Transverse colon (tissue), 4 donors: ENCODE measurements around the gene NEDD4L. TPM values are rescaled to one million over a fixed set of nuclear protein-coding genes. Genes with fewer than 3 reads are reported as not detected.
A peak's percentile ranks its signal among the peaks of the same experiment; 100 is the strongest.

Experiments
- DNase-seq: peaks from one replicate; pipeline ENCODE4 v3.0.0-alpha.2; 2019
- H3K27ac ChIP-seq, 4 donors: fragments of 200-600 bp; sonication (generic); 2 replicates each; pipeline ENCODE4 v1.5.1; 2016 to 2018; ENCODE audit warnings: inconsistent platforms in 4 of 4
- H3K27me3 ChIP-seq: fragments of 200-600 bp; sonication (generic); 2 replicates; pipeline ENCODE4 v1.5.1; 2017; ENCODE audit warnings: inconsistent platforms
- H3K36me3 ChIP-seq, 4 donors: fragments of 200-600 bp; sonication (generic); 2 replicates each; pipeline ENCODE4 v1.5.1; 2017 to 2019; ENCODE audit warnings: inconsistent platforms in 4 of 4
- H3K4me1 ChIP-seq, 4 donors: fragments of 200-600 bp; sonication (generic); 2 replicates each; pipeline ENCODE4 v1.5.1; 2017 to 2020; ENCODE audit warnings: inconsistent platforms in 4 of 4
- H3K4me3 ChIP-seq, 4 donors: fragments of 200-600 bp; sonication (generic); 1 replicate in 1 of 4; 2 replicates in 3 of 4; pipeline versions ENCODE4 v1.5.1 to v1.6.1; 2017 to 2019; ENCODE audit warnings: inconsistent platforms in 4 of 4
- H3K9me3 ChIP-seq, 2 donors: fragments of 200-600 bp; sonication (generic); 2 replicates each; pipeline ENCODE4 v1.5.1; 2017 to 2019; ENCODE audit warnings: inconsistent platforms in 2 of 2
- CTCF ChIP-seq, 5 experiments: fragments of 200-600 bp in 3 of 5; fragments of 450-650 bp in 2 of 5; sonication (generic) in 3 of 5; IDR thresholded peaks; 1 replicate in 2 of 5; 2 replicates in 3 of 5; pipeline ENCODE4 v1.5.1; 2016 to 2017; ENCODE audit warnings: antibody characterized with exemption in 5 of 5, inconsistent platforms in 3 of 5, mild to moderate bottlenecking in 2 of 5, moderate library complexity in 1 of 5
- EP300 ChIP-seq: sonication (generic); formaldehyde crosslinking; IDR thresholded peaks from one replicate; pipeline ENCODE4 v1.6.1; 2017; ENCODE audit warnings: antibody characterized with exemption, low read depth
- POLR2A ChIP-seq: fragments of 450-650 bp; IDR thresholded peaks from one replicate; pipeline ENCODE4 v1.6.1; 2016; ENCODE audit warnings: antibody characterized with exemption, mild to moderate bottlenecking, moderate library complexity
- POLR2AphosphoS5 ChIP-seq, 3 donors: sonication (generic); formaldehyde crosslinking; IDR thresholded peaks; one replicate each; pipeline ENCODE4 v1.6.1; 2016; ENCODE audit warnings: antibody characterized with exemption in 3 of 3
- WGBS, 2 donors: methylation state at CpG; one replicate each; pipeline ENCODE4 v1.1.5; 2018; ENCODE audit warnings: low coverage in 1 of 2; 5-methylcytosine and 5-hydroxymethylcytosine counted together
- in situ Hi-C, 4 donors: fragments of 200-750 bp; cut with MboI; loops; one replicate each; pipeline versions ENCODE4 v1.15.0 to v1.15.1; 2017; ENCODE audit warnings: low sequenced_read_pairs in 3 of 4, low pct_ligation_motif_present in 1 of 4, low pct_unique_long_range_greater_than_20kb in 1 of 4
- intact Hi-C: fragments of 100-400 bp; cut with DNase I; formaldehyde crosslinking; loops from one replicate; pipeline ENCODE4 v1.15.1; 2023; ENCODE audit warnings: low total_unique reads
- total RNA-seq, 4 donors: library from RNA; depleted of rRNA; stranded (reverse); fragments of >200 nt; gene quantifications; one replicate each; pipeline ENCODE4 v1.1.0, GENCODE V29; 2016

The NEDD4L gene
- total RNA-seq, 4 donors from 2014 or later = 217 to 773 (median 305) TPM

- no peaks in the 10 kb centered on the region for H3K9me3 ChIP-seq
- in situ Hi-C loops = no loop called here
- no peaks in the 10 kb centered on the region for H3K27me3 ChIP-seq
- no peak overlapping the region for H3K4me3 ChIP-seq
- H3K36me3 ChIP-seq = no peaks in the 10 kb centered on the region
- no peak for DNase-seq
- TF ChIP-seq POLR2A = no peak
- TF ChIP-seq CTCF (IDR thresholded peaks at IDR 0.05) = no peak
- no peak for TF ChIP-seq EP300
- TF ChIP-seq POLR2AphosphoS5 (IDR thresholded peaks at IDR 0.05) = no peak
- H3K27ac ChIP-seq = no peak overlapping the region
- WGBS, 2 donors = 76 to 86% methylated on average over 3 to 7 of the region's 7 CpGs
- intact Hi-C loops = no loop called here
- peaks cover 14 to 52% (median 36%) of the 10 kb centered on the region in 4 donors for H3K4me1 ChIP-seq
Measured at GRCh38 chr18:58228762-58229161, 184.7 kb downstream of the NEDD4L start.

GRCh38 chr18:58229162-58229561 is 185.1 kb downstream of the NEDD4L start:
- Histone ChIP-seq H3K36me3 (no peaks in the 10 kb centered on the region), H3K9me3 (no peaks in the 10 kb centered on the region), H3K27me3 (no peaks in the 10 kb centered on the region), H3K27ac (no peak overlapping the region), H3K4me3 (no peak overlapping the region), H3K4me1 (peaks cover 15 to 52% (median 35%) of the 10 kb centered on the region in 4 donors)
- TF ChIP-seq CTCF (IDR thresholded peaks at IDR 0.05) = no peak
- no peak for TF ChIP-seq POLR2A
- no peak for TF ChIP-seq POLR2AphosphoS5 (IDR thresholded peaks at IDR 0.05)
- TF ChIP-seq EP300 = no peak
- WGBS, 2 donors = 84 to 88% methylated on average over 1 to 4 of the region's 5 CpGs
- in situ Hi-C loops = no loop called here
- intact Hi-C loops = no loop called here
- DNase-seq = no peak

- Histone ChIP-seq H3K9me3 (no peaks in the 10 kb centered on the region), H3K36me3 (no peaks in the 10 kb centered on the region), H3K4me3 (no peak overlapping the region), H3K4me1 (peaks cover 22 to 50% (median 38%) of the 10 kb centered on the region in 4 donors), H3K27ac (peak overlapping the region in 1 of 4 donors; percentile 71), H3K27me3 (no peaks in the 10 kb centered on the region)
- in situ Hi-C loops = no loop called here
- intact Hi-C loops = no loop called here
- TF ChIP-seq CTCF (IDR thresholded peaks at IDR 0.05) (no peak), POLR2AphosphoS5 (IDR thresholded peaks at IDR 0.05) (no peak), EP300 (no peak), POLR2A (no peak)
- 66 to 71% methylated on average over 8 of the region's 8 CpGs for WGBS, 2 donors
- no peak for DNase-seq
Measured at GRCh38 chr18:58230438-58231179, 186.6 kb downstream of the NEDD4L start.

- peaks cover 22 to 59% (median 41%) of the 10 kb centered on the region in 4 donors for H3K4me1 ChIP-seq
Measured at GRCh38 chr18:58231930-58232329, 187.9 kb downstream of the NEDD4L start.

More at GRCh38 chr18:58231930-58232329, 187.9 kb downstream of the NEDD4L start:
- 27 to 40% methylated on average over 2 of the region's 2 CpGs for WGBS, 2 donors
- peak overlapping the region; percentile 0 to 71 (median 63) for H3K27ac ChIP-seq
- no peaks in the 10 kb centered on the region for H3K27me3 ChIP-seq
- in situ Hi-C loops (no loop called here), intact Hi-C loops (no loop called here)
- peak; percentile 59 for DNase-seq
- TF ChIP-seq CTCF (IDR thresholded peaks at IDR 0.05) = peak; percentile 31 to 56 (median 47)
- no peak for TF ChIP-seq EP300
- TF ChIP-seq POLR2AphosphoS5 (IDR thresholded peaks at IDR 0.05) = peak in 1 of 3 donors; percentile 49
- TF ChIP-seq POLR2A = peak; percentile 21
- H3K4me3 ChIP-seq = no peak overlapping the region
- no peaks in the 10 kb centered on the region for H3K36me3 ChIP-seq
- no peaks in the 10 kb centered on the region for H3K9me3 ChIP-seq
